T-cell (primary cell): ENCODE measurements around the gene PARP8. TPM values are rescaled to one million over a fixed set of nuclear protein-coding genes. Genes with fewer than 3 reads are reported as not detected.

Source experiments
- ATAC-seq, 4 experiments: fragments of 200-7000 bp in 3 of 4; fragments of 150-1000 bp in 1 of 4; cut with Tn5 transposase; replicated peaks in 1 of 4; 1 replicate in 3 of 4; 2 replicates in 1 of 4; pipeline ENCODE4 v1.10.0; 2021; ENCODE audit warnings: moderate library complexity in 3 of 4, mild to moderate bottlenecking in 2 of 4, moderate number of reproducible peaks in 1 of 4
- CTCF ChIA-PET, 2 donors: fragments of 300-600 bp; sonication (Branson Sonifier 250); formaldehyde crosslinking; loops; one replicate each; lab custom pipeline; 2022; ENCODE audit warnings: antibody characterized with exemption in 2 of 2; lab: Charles Lee
- POLR2A ChIA-PET, 2 donors: fragments of 300-600 bp; sonication (Branson Sonifier 250); formaldehyde crosslinking; loops; one replicate each; lab custom pipeline; 2022; ENCODE audit warnings: antibody characterized with exemption in 2 of 2; lab: Charles Lee
- DNase-seq, 35 experiments: peaks; one replicate each; pipeline versions ENCODE4 v3.0.0 to v3.0.0-alpha.2; 2013 to 2023
- H3K27ac ChIP-seq: one replicate; pipeline ENCODE4 v1.5.1; 2013; ENCODE audit warnings: low read length
- H3K27me3 ChIP-seq, 2 experiments: replicated peaks in 1 of 2; 1 replicate in 1 of 2; 2 replicates in 1 of 2; pipeline versions ENCODE4 v1.6.1 to v1.7.0; 2013; ENCODE audit warnings: low read length in 1 of 2, mixed read lengths in 1 of 2; ENCODE audit not compliant: control insufficient read depth in 2 of 2, insufficient read depth in 2 of 2; ENCODE audit errors: extremely low read depth in 1 of 2
- H3K36me3 ChIP-seq, 2 donors: 1 replicate in 1 of 2; 2 replicates in 1 of 2; pipeline versions ENCODE4 v1.6.1 to v1.7.0; 2013; ENCODE audit warnings: low read length in 1 of 2; ENCODE audit not compliant: control insufficient read depth in 2 of 2, insufficient read depth in 1 of 2; ENCODE audit errors: extremely low read depth in 1 of 2
- H3K4me1 ChIP-seq, 2 experiments: 1 replicate in 1 of 2; 2 replicates in 1 of 2; pipeline versions ENCODE4 v1.6.1 to v1.7.0; 2013; ENCODE audit warnings: low read length in 2 of 2, mixed read lengths in 1 of 2; ENCODE audit not compliant: insufficient read depth in 2 of 2, control insufficient read depth in 1 of 2; ENCODE audit errors: extremely low read depth in 1 of 2
- H3K4me3 ChIP-seq, 2 donors: 1 replicate in 1 of 2; 2 replicates in 1 of 2; pipeline versions ENCODE4 v1.5.1 to v1.7.0; 2013; ENCODE audit warnings: mild to moderate bottlenecking in 2 of 2, low read length in 1 of 2, moderate library complexity in 1 of 2; ENCODE audit not compliant: control insufficient read depth in 1 of 2; ENCODE audit errors: extremely low read depth in 1 of 2
- H3K9me3 ChIP-seq: 2 replicates; pipeline ENCODE4 v1.7.0; 2013
- H3K27ac Mint-ChIP-seq, 2 donors: one replicate each; pipeline ENCODE4 v1.8.0; 2020 to 2021; ENCODE audit warnings: mild to moderate bottlenecking in 2 of 2, mixed read lengths in 2 of 2
- H3K27me3 Mint-ChIP-seq, 2 donors: one replicate each; pipeline ENCODE4 v1.8.0; 2021 to 2022; ENCODE audit warnings: mixed read lengths in 2 of 2
- H3K36me3 Mint-ChIP-seq: one replicate; pipeline ENCODE4 v1.8.0; 2021; ENCODE audit warnings: mixed read lengths
- H3K4me1 Mint-ChIP-seq, 3 donors: one replicate each; pipeline ENCODE4 v1.8.0; 2020 to 2022; ENCODE audit warnings: mixed read lengths in 3 of 3, mild to moderate bottlenecking in 1 of 3
- H3K4me3 Mint-ChIP-seq, 3 donors: one replicate each; pipeline ENCODE4 v1.8.0; 2020 to 2022; ENCODE audit warnings: mild to moderate bottlenecking in 3 of 3, mixed read lengths in 3 of 3, moderate library complexity in 3 of 3
- H3K9me3 Mint-ChIP-seq, 3 donors: one replicate each; pipeline ENCODE4 v1.8.0; 2020 to 2022; ENCODE audit warnings: mixed read lengths in 3 of 3
- WGBS: methylation state at CpG from one replicate; pipeline ENCODE4 v1.1.5; 2013; ENCODE audit warnings: missing lambda C conversion rate; ENCODE audit not compliant: insufficient coverage; 5-methylcytosine and 5-hydroxymethylcytosine counted together
- total RNA-seq, 35 experiments: library from RNA in 6 of 35; stranded (reverse) in 6 of 35; fragments of 120-200 nt in 1 of 35; gene quantifications; one replicate each; pipeline versions ENCODE4 v1.2.1 to v1.2.4 and lab custom pipeline; 2013 to 2026

The PARP8 gene
- total RNA-seq, 5 donors from 2014 or later (not counting 1 experiment from before 2014, with no cell fraction given), result 92.8 to 252 (median 136) TPM

GRCh38 chr5:50700706-50701105 lies 34.3 kb downstream of the PARP8 start:
- peaks cover 0 to 19% of the 10 kb centered on the region in 2 donors for H3K36me3 ChIP-seq
- POLR2A ChIA-PET, result no interaction called here
- peak overlapping the region; percentile 68 to 75 for H3K27ac Mint-ChIP-seq
- H3K9me3 Mint-ChIP-seq, result no peaks in the 10 kb centered on the region
- CTCF ChIA-PET, result no interaction called here
- H3K4me3 Mint-ChIP-seq, result peak overlapping the region in 1 of 3 donors; percentile 14
- peaks cover 10 to 17% of the 10 kb centered on the region in 2 experiments for H3K4me1 ChIP-seq
- WGBS, result no CpG with 5 or more reads among the region's 4 CpGs
- DNase-seq, result no peak
- H3K27ac ChIP-seq, result no peak overlapping the region
- no peak overlapping the region for H3K4me3 ChIP-seq
- H3K36me3 Mint-ChIP-seq, result peaks cover 38% of the 10 kb centered on the region
- no peak for ATAC-seq
- H3K27me3 Mint-ChIP-seq, result no peaks in the 10 kb centered on the region
- H3K27me3 ChIP-seq, result no peaks in the 10 kb centered on the region
- peaks cover 84 to 92% (median 87%) of the 10 kb centered on the region in 3 donors for H3K4me1 Mint-ChIP-seq
- H3K9me3 ChIP-seq, result no peaks in the 10 kb centered on the region

- Histone ChIP-seq H3K27ac (peak overlapping the region; percentile 55), H3K9me3 (no peaks in the 10 kb centered on the region), H3K4me1 (peaks cover 10 to 11% of the 10 kb centered on the region in 2 experiments), H3K4me3 (no peak overlapping the region), H3K27me3 (no peaks in the 10 kb centered on the region), H3K36me3 (peaks cover 0 to 16% of the 10 kb centered on the region in 2 donors)
- ChIA-PET CTCF (interaction anchor here in 1 of 2 donors (0.5 to 0.9 kb wide), 4 partner anchors 18 to 261 kb away, joined by 3 to 7 read pairs (median 5); no protein-coding TSS in a partner anchor), POLR2A (interaction anchor here (0.5 to 0.7 kb wide), 3 partner anchors 29 to 286 kb away, joined by 3 to 10 read pairs (median 3); no protein-coding TSS in a partner anchor)
- H3K27ac Mint-ChIP-seq, result peak overlapping the region; percentile 94 to 96
- H3K9me3 Mint-ChIP-seq, result no peaks in the 10 kb centered on the region
- H3K4me1 Mint-ChIP-seq, result peaks cover 83 to 96% (median 92%) of the 10 kb centered on the region in 3 donors
- peaks cover 36% of the 10 kb centered on the region for H3K36me3 Mint-ChIP-seq
- DNase-seq (peak in 2 of 35 experiments; percentile 15 to 28), ATAC-seq (peak; percentile 54 to 85 (median 76))
- H3K27me3 Mint-ChIP-seq, result no peaks in the 10 kb centered on the region
- WGBS, result 100% methylated on average over 2 of the region's 9 CpGs
- H3K4me3 Mint-ChIP-seq, result peak overlapping the region in 2 of 3 donors; percentile 29 to 43
These were observed 36.4 kb downstream of the PARP8 start for GRCh38 chr5:50702615-50703366.

- peaks cover 11 to 12% of the 10 kb centered on the region in 2 experiments for H3K4me1 ChIP-seq
- Mint-ChIP-seq H3K36me3 (peaks cover 32% of the 10 kb centered on the region), H3K27ac (peak overlapping the region; percentile 94 to 96), H3K4me1 (peaks cover 85 to 96% (median 92%) of the 10 kb centered on the region in 3 donors), H3K9me3 (no peaks in the 10 kb centered on the region), H3K27me3 (no peaks in the 10 kb centered on the region), H3K4me3 (no peak overlapping the region)
- H3K36me3 ChIP-seq, result peaks cover 0 to 16% of the 10 kb centered on the region in 2 donors
- WGBS, result 100% methylated on average over 1 of the region's 1 CpG
- DNase-seq (no peak), ATAC-seq (no peak)
- H3K9me3 ChIP-seq, result no peaks in the 10 kb centered on the region
- ChIA-PET CTCF (interaction anchor here in 1 of 2 donors (0.5 to 0.9 kb wide), 3 partner anchors 25 to 260 kb away, joined by 3 to 7 read pairs (median 4); no protein-coding TSS in a partner anchor), POLR2A (interaction anchor here (0.6 to 0.7 kb wide), 2 partner anchors 28 to 180 kb away, joined by 3 to 10 read pairs; no protein-coding TSS in a partner anchor)
- no peaks in the 10 kb centered on the region for H3K27me3 ChIP-seq
- H3K27ac ChIP-seq, result no peak overlapping the region
- no peak overlapping the region for H3K4me3 ChIP-seq
These were observed 36.9 kb downstream of the PARP8 start for GRCh38 chr5:50703367-50703666.

DNA sequence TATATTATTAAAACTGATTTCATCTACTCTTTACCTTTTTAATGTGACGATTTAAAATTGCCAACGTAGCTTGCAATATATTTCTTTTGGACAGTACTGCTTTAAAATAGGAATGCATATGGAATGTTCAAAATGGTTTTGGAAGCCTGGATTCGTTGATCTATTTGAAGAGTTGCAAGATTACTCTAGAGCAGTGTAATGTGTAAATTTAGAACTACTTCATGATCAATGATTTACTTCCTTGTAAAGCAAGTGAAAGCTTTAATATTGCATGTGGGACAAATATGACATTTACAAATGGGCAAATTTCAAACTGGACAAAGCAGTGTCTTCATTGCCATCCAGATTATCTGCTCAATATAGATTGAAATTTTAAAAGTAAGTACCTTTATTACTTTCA lies 38.3 kb downstream of the PARP8 start:
- Mint-ChIP-seq H3K9me3 (no peaks in the 10 kb centered on the region), H3K4me3 (no peak overlapping the region), H3K36me3 (peaks cover 20% of the 10 kb centered on the region), H3K4me1 (peaks cover 86 to 96% (median 92%) of the 10 kb centered on the region in 3 donors), H3K27me3 (no peaks in the 10 kb centered on the region), H3K27ac (peak overlapping the region; percentile 94 to 96)
- peaks cover 17 to 19% of the 10 kb centered on the region in 2 experiments for H3K4me1 ChIP-seq
- no CpG with 5 or more reads among the region's 3 CpGs for WGBS
- H3K36me3 ChIP-seq, result peaks cover 0 to 5% of the 10 kb centered on the region in 2 donors
- H3K9me3 ChIP-seq, result no peaks in the 10 kb centered on the region
- no peak overlapping the region for H3K4me3 ChIP-seq
- no peaks in the 10 kb centered on the region for H3K27me3 ChIP-seq
- CTCF ChIA-PET, result no interaction called here
- POLR2A ChIA-PET, result interaction anchor here in 1 of 2 donors (1.1 kb wide), 1 partner anchor 12 kb away, joined by 3 read pairs; no protein-coding TSS in a partner anchor
- H3K27ac ChIP-seq, result no peak overlapping the region
- ATAC-seq (no peak), DNase-seq (no peak)

DNA sequence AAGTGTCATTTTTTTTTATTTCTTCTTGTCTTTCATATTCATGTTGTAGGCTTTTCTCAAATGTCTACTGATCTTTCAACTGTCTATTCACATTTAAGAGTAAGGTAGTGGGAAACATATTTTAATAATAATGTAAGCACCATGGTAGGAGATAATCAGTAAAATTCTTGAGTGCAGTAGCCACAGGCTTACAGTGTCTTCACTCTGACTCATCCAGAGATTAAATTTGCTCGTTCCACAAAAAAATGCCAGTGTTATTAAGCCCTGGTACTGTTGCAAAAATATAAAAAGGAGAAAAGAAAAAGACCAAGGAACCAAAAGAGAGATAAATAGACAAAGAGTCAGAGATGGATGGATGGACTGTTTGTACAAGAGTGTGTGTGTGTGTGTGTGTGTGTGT lies 43.0 kb downstream of the PARP8 start:
- CTCF ChIA-PET, result no interaction called here
- H3K27ac ChIP-seq, result peak overlapping the region; percentile 61

DNA sequence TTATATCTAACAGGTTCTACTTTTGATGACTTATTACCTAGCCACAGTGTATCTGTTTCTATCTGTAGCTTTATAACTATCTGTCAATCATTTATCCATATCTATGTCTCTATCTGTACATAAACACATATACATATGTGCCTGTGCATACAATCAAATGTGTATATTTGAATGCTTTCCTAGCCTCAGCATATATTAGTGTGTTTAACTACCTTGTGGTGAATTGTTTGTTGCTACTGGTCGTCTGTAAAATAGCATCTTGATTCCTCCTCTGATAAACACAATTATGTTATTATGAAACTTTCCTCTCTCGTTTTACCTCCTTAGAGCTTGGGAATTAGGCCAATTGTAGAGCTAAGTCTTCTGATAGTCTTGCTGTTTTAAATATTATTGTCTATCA lies 44.4 kb downstream of the PARP8 start:
- ATAC-seq, result peak; percentile 19 to 45 (median 31)
- peaks cover 0 to 4% of the 10 kb centered on the region in 2 donors for H3K36me3 ChIP-seq
- H3K27ac Mint-ChIP-seq, result peak overlapping the region; percentile 93 to 95
- DNase-seq, result peak in 1 of 35 experiments; percentile 22
- no peaks in the 10 kb centered on the region for H3K9me3 Mint-ChIP-seq
- peak overlapping the region; percentile 81 for H3K27ac ChIP-seq
- no peaks in the 10 kb centered on the region for H3K27me3 Mint-ChIP-seq
- peaks cover 11% of the 10 kb centered on the region for H3K36me3 Mint-ChIP-seq
- whole genome bisulfite sequencing, result no CpG with 5 or more reads among the region's 2 CpGs
- H3K4me3 Mint-ChIP-seq, result peak overlapping the region; percentile 76 to 81 (median 80)
- H3K27me3 ChIP-seq, result no peaks in the 10 kb centered on the region
- peak overlapping the region; percentile 24 to 35 for H3K4me3 ChIP-seq
- ChIA-PET POLR2A (interaction anchor here (1.0 to 1.3 kb wide), 2 partner anchors 27 to 42 kb away, joined by 3 to 4 read pairs; no protein-coding TSS in a partner anchor), CTCF (interaction anchor here (0.6 kb wide), 2 partner anchors 67 to 270 kb away, joined by 4 to 8 read pairs; partner anchors contain the start of gene EMB (in 1 of the 2))
- peaks cover 29 to 40% of the 10 kb centered on the region in 2 experiments for H3K4me1 ChIP-seq
- H3K9me3 ChIP-seq, result no peaks in the 10 kb centered on the region
- H3K4me1 Mint-ChIP-seq, result peaks cover 85 to 92% (median 89%) of the 10 kb centered on the region in 3 donors

More for the DNA sequence above, 43.0 kb downstream of the PARP8 start:
- Mint-ChIP-seq H3K36me3 (peaks cover 10% of the 10 kb centered on the region), H3K9me3 (no peaks in the 10 kb centered on the region), H3K4me3 (peak overlapping the region; percentile 22 to 81 (median 52)), H3K4me1 (peaks cover 83 to 92% (median 87%) of the 10 kb centered on the region in 3 donors), H3K27ac (peak overlapping the region; percentile 89 to 93), H3K27me3 (no peaks in the 10 kb centered on the region)
- Histone ChIP-seq H3K4me1 (peaks cover 26 to 40% of the 10 kb centered on the region in 2 experiments), H3K4me3 (no peak overlapping the region), H3K27me3 (no peaks in the 10 kb centered on the region), H3K9me3 (no peaks in the 10 kb centered on the region), H3K36me3 (no peaks in the 10 kb centered on the region)
- WGBS, result no CpG with 5 or more reads among the region's 1 CpG
- DNase-seq (no peak), ATAC-seq (no peak)
- POLR2A ChIA-PET, result no interaction called here
